Mesendoderm (in vitro differentiated cells): ENCODE results near the gene PLA2G6.

ENCODE experiments used
- DNase-seq: peaks from one replicate; pipeline ENCODE4 v3.0.0; 2013
- H2AK5ac ChIP-seq: 2 replicates; pipeline ENCODE4 v1.6.1; 2013; ENCODE audit warnings: low read length, inconsistent platforms
- H2BK120ac ChIP-seq: 2 replicates; pipeline ENCODE4 v1.6.1; 2013; ENCODE audit warnings: low read depth, mild to moderate bottlenecking, low read length, moderate library complexity, mixed read lengths
- H2BK15ac ChIP-seq: replicated peaks from 2 replicates; pipeline ENCODE4 v1.6.1; 2013; ENCODE audit warnings: low read depth, mild to moderate bottlenecking, moderate library complexity
- H2BK5ac ChIP-seq: 2 replicates; pipeline ENCODE4 v1.6.1; 2013; ENCODE audit warnings: low read length, inconsistent platforms
- H3K18ac ChIP-seq: 2 replicates; pipeline ENCODE4 v1.6.1; 2013; ENCODE audit warnings: mild to moderate bottlenecking, low read length, mixed read lengths
- H3K23ac ChIP-seq: one replicate; pipeline ENCODE4 v1.6.1; 2013; ENCODE audit warnings: low read length
- H3K27ac ChIP-seq: 2 replicates; pipeline ENCODE4 v1.5.1; 2013; ENCODE audit warnings: low read depth, mild to moderate bottlenecking, inconsistent platforms, low read length, moderate library complexity
- H3K27me3 ChIP-seq: 2 replicates; pipeline ENCODE4 v1.6.1; 2013; ENCODE audit warnings: low read length, control low read depth, mild to moderate bottlenecking, inconsistent platforms; ENCODE audit not compliant: insufficient read depth, poor library complexity
- H3K36me3 ChIP-seq: 2 replicates; pipeline ENCODE4 v1.6.1; 2013; ENCODE audit warnings: low read length, inconsistent platforms; ENCODE audit not compliant: control insufficient read depth, insufficient read depth
- H3K4ac ChIP-seq: one replicate; pipeline ENCODE4 v1.6.1; 2013; ENCODE audit warnings: low read depth, mild to moderate bottlenecking, low read length, moderate library complexity
- H3K4me1 ChIP-seq: 2 replicates; pipeline ENCODE4 v1.6.1; 2013; ENCODE audit warnings: low read depth, low read length, inconsistent platforms; ENCODE audit not compliant: control insufficient read depth
- H3K4me2 ChIP-seq: 2 replicates; pipeline ENCODE4 v1.6.1; 2013; ENCODE audit warnings: low read length
- H3K4me3 ChIP-seq: 2 replicates; pipeline ENCODE4 v1.5.1; 2013; ENCODE audit warnings: mild to moderate bottlenecking, low read length
- H3K56ac ChIP-seq: one replicate; pipeline ENCODE4 v1.6.1; 2013; ENCODE audit warnings: low read length
- H3K79me1 ChIP-seq: 2 replicates; pipeline ENCODE4 v1.6.1; 2013; ENCODE audit warnings: low read length, inconsistent platforms
- H3K79me2 ChIP-seq: 2 replicates; pipeline ENCODE4 v1.6.1; 2013; ENCODE audit warnings: mild to moderate bottlenecking, low read length; ENCODE audit not compliant: control insufficient read depth, insufficient read depth
- H3K9ac ChIP-seq: 2 replicates; pipeline ENCODE4 v1.6.1; 2013; ENCODE audit warnings: low read length, inconsistent platforms
- H4K5ac ChIP-seq: one replicate; pipeline ENCODE4 v1.6.1; 2013; ENCODE audit warnings: low read length
- H4K8ac ChIP-seq: one replicate; pipeline ENCODE4 v1.6.1; 2013; ENCODE audit warnings: low read depth, mild to moderate bottlenecking, control low read depth, low read length, moderate library complexity
- WGBS: extraction: QIAGEN DNeasy Blood & Tissue Kit; methylation state at CpG from one replicate; pipeline ENCODE4 v1.1.7; 2013; ENCODE audit warnings: low lambda C conversion rate, missing lambda C conversion rate; ENCODE audit not compliant: insufficient coverage; ENCODE audit errors: extremely low coverage; 5-methylcytosine and 5-hydroxymethylcytosine counted together

Gene PLA2G6

DNA sequence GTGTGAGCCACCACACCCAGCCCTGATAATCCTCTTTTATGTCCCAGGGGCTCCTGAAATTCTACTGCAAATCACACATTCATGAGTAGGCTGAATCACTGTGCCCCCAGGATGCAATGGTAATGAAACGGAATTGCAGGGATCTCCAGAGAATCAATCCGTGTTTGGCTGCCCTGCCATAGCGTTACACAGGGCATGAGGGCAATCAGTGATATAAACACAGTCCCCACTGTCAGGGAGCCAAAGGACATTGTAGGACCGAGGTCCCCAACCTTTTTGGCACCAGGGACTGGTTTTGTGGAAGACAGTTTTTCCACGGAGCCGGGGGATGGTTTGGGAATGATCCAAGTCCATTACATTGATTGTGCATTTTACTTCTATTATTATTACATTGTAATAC, 9.0 kb upstream of the PLA2G6 start:
- H3K36me3 ChIP-seq = no peaks in the 10 kb centered on the region
- no peaks in the 10 kb centered on the region for H3K27me3 ChIP-seq
- no CpG with 5 or more reads among the region's 6 CpGs for WGBS
- no peak overlapping the region for H3K56ac ChIP-seq
- no peaks in the 10 kb centered on the region for H3K79me1 ChIP-seq
- H4K8ac ChIP-seq = no peak overlapping the region
- H2BK5ac ChIP-seq = no peak overlapping the region
- no peak overlapping the region for H3K4me3 ChIP-seq
- H3K18ac ChIP-seq = no peak overlapping the region
- no peak overlapping the region for H3K23ac ChIP-seq
- H2AK5ac ChIP-seq = no peak overlapping the region
- no peak overlapping the region for H2BK120ac ChIP-seq
- no peaks in the 10 kb centered on the region for H3K4me1 ChIP-seq
- no peak overlapping the region for H3K27ac ChIP-seq
- no peak overlapping the region for H3K4me2 ChIP-seq
- no peak for DNase-seq
- no peak overlapping the region for H4K5ac ChIP-seq
- H2BK15ac ChIP-seq = no peak overlapping the region
- H3K9ac ChIP-seq = no peak overlapping the region
- H3K4ac ChIP-seq = no peak overlapping the region
- H3K79me2 ChIP-seq = no peaks in the 10 kb centered on the region

DNA sequence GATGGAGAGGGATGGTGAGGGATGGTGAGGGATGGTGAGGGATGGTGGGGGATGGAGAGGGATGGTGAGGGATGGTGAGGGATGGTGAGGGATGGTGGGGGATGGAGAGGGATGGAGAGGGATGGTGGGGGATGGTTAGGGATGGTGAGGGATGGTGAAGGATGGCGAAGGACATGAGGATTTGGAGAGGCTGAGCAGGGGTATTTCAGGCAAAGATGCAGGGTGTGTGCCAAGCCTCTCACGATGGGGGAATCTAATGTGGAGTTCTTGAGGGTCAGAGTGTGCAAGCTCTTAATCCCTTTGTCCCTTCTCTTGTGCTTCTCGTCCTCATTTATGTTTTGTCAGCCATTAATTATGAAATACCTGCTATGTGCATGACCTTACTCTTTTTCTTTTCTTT, 7.5 kb upstream of the PLA2G6 start:
- no peak overlapping the region for H3K4ac ChIP-seq
- no peak overlapping the region for H2AK5ac ChIP-seq
- no CpG with 5 or more reads among the region's 3 CpGs for WGBS
- no peak overlapping the region for H3K4me3 ChIP-seq
- H4K5ac ChIP-seq = no peak overlapping the region
- DNase-seq = no peak
- H3K4me1 ChIP-seq = no peaks in the 10 kb centered on the region
- H3K56ac ChIP-seq = no peak overlapping the region
- H3K4me2 ChIP-seq = no peak overlapping the region
- H3K9ac ChIP-seq = no peak overlapping the region
- H3K36me3 ChIP-seq = no peaks in the 10 kb centered on the region
- H3K79me1 ChIP-seq = no peaks in the 10 kb centered on the region
- H2BK120ac ChIP-seq = no peak overlapping the region
- no peak overlapping the region for H4K8ac ChIP-seq
- H2BK5ac ChIP-seq = no peak overlapping the region
- no peak overlapping the region for H3K23ac ChIP-seq
- H3K27ac ChIP-seq = no peak overlapping the region
- H3K79me2 ChIP-seq = no peaks in the 10 kb centered on the region
- no peaks in the 10 kb centered on the region for H3K27me3 ChIP-seq
- H3K18ac ChIP-seq = no peak overlapping the region
- H2BK15ac ChIP-seq = no peak overlapping the region

DNA sequence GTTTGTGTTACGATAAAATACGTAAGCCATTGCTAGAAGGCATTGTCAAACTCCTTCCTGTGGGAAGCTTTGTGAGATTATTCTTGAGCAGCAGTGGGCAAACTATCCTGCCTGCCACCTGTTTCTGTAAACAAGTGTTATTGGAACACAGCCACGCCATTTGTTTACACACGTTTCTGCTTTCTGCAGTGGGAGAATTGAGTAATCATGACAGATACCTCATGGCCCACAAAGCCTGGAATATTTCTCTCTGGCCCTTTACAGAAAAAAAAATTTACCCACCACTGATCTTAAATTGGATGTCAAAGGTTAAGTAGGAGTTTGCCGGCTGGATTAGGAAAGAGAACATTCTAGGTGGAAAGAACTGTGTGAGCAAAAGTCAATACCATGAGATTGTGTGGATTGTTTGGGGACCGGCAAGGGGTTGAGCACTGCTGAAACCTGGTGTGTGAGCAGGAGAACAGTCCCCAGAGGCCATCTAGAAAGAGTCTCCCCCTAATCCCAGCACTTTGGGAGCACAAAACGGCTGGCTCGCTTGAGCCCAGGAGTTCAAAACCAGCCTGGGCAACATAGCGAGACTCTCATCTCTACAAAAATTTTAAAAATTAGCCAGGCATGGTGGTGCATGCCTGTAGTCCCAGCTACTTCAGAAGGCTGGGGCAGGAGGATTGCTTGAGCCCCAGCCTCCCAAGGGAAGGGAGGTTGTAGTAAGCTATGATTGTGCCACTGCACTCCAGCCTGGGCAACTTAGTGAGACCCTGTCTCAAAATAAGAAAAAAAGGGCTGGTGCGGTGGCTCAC, 6.0 kb upstream of the PLA2G6 start:
- H3K79me2 ChIP-seq = no peaks in the 10 kb centered on the region
- no peaks in the 10 kb centered on the region for H3K79me1 ChIP-seq
- H2BK5ac ChIP-seq = no peak overlapping the region
- H2BK120ac ChIP-seq = no peak overlapping the region
- no peak for DNase-seq
- no peaks in the 10 kb centered on the region for H3K27me3 ChIP-seq
- no peak overlapping the region for H3K4ac ChIP-seq
- WGBS = no CpG with 5 or more reads among the region's 10 CpGs
- no peak overlapping the region for H4K8ac ChIP-seq
- H2AK5ac ChIP-seq = no peak overlapping the region
- H4K5ac ChIP-seq = no peak overlapping the region
- no peaks in the 10 kb centered on the region for H3K4me1 ChIP-seq
- no peak overlapping the region for H3K27ac ChIP-seq
- H3K23ac ChIP-seq = no peak overlapping the region
- H3K4me2 ChIP-seq = no peak overlapping the region
- H2BK15ac ChIP-seq = no peak overlapping the region
- no peak overlapping the region for H3K4me3 ChIP-seq
- H3K18ac ChIP-seq = no peak overlapping the region
- no peaks in the 10 kb centered on the region for H3K36me3 ChIP-seq
- no peak overlapping the region for H3K56ac ChIP-seq
- no peak overlapping the region for H3K9ac ChIP-seq

DNA sequence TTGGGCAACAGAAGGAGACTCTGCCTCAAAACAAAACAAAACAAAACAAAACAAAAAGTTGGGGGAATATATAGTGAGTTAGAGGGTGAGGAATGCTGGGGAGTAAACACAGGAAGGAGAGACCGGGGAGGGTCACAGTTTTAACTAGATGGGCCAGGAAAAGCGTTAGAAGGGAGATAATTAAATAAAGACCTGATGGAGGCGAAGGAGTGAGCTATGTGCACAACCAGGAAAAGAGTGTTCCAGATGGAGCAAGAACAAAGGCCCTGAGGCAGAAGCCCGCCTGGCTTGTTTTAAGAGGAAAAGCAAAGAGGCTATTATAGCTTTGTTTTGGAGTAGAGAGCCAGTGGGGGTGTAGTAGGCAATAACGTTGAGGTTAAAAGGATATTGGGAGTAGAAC, 4.8 kb upstream of the PLA2G6 start:
- no peak overlapping the region for H3K23ac ChIP-seq
- H3K4me2 ChIP-seq = no peak overlapping the region
- no peak overlapping the region for H2BK15ac ChIP-seq
- H3K27me3 ChIP-seq = no peaks in the 10 kb centered on the region
- no CpG with 5 or more reads among the region's 5 CpGs for WGBS
- no peak overlapping the region for H3K4me3 ChIP-seq
- H3K9ac ChIP-seq = no peak overlapping the region
- H3K36me3 ChIP-seq = no peaks in the 10 kb centered on the region
- H3K79me2 ChIP-seq = no peaks in the 10 kb centered on the region
- H3K56ac ChIP-seq = no peak overlapping the region
- peaks cover under 1% of the 10 kb centered on the region for H3K4me1 ChIP-seq
- no peaks in the 10 kb centered on the region for H3K79me1 ChIP-seq
- H4K5ac ChIP-seq = no peak overlapping the region
- DNase-seq = no peak
- no peak overlapping the region for H2BK120ac ChIP-seq
- H3K4ac ChIP-seq = no peak overlapping the region
- H2BK5ac ChIP-seq = no peak overlapping the region
- H3K18ac ChIP-seq = no peak overlapping the region
- H3K27ac ChIP-seq = no peak overlapping the region
- H2AK5ac ChIP-seq = no peak overlapping the region
- H4K8ac ChIP-seq = no peak overlapping the region

DNA sequence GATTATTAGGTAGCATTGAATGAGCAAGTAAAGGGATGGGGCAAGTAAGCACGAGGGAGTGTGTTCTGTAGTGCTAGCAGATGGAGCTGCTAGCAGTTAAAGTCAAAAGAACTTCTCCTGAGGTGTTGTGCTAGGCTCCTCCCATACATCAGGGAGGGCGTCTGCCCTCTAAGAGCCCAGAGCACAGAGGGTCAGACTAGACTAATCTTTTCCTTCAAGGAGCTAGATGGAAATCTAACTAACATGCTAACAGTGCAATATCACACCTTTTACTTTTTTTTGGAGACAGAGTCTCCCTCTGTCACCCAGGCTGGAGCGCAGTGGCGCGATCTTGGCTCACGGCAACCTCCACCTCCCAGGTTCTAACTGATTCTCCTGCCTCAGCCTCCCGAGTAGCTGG, 3.2 kb upstream of the PLA2G6 start:
- no peaks in the 10 kb centered on the region for H3K27me3 ChIP-seq

More for the DNA sequence above, 3.2 kb upstream of the PLA2G6 start:
- Histone ChIP-seq H3K4me1 (peaks cover 8% of the 10 kb centered on the region), H3K9ac (no peak overlapping the region), H2BK120ac (no peak overlapping the region), H3K79me1 (no peaks in the 10 kb centered on the region), H3K79me2 (no peaks in the 10 kb centered on the region), H4K8ac (no peak overlapping the region), H3K18ac (no peak overlapping the region), H3K4me3 (no peak overlapping the region), H3K4me2 (no peak overlapping the region), H4K5ac (no peak overlapping the region), H3K23ac (no peak overlapping the region), H3K27ac (no peak overlapping the region), H3K56ac (no peak overlapping the region), H3K36me3 (no peaks in the 10 kb centered on the region), H3K4ac (no peak overlapping the region), H2BK5ac (no peak overlapping the region), H2BK15ac (no peak overlapping the region), H2AK5ac (no peak overlapping the region)
- DNase-seq = no peak
- WGBS = no CpG with 5 or more reads among the region's 7 CpGs
